Neural cell (in vitro differentiated cells): ENCODE measurements around the gene TRAF6. TPM values are rescaled to one million over a fixed set of nuclear protein-coding genes. Genes with fewer than 3 reads are reported as not detected.

ENCODE experiments used
- H2AFZ ChIP-seq: fragments of 200-600, 300-800 bp; sonication (generic), shearing (Covaris generic); 2 replicates; pipeline ENCODE4 v1.6.0; 2014; ENCODE audit warnings: low read depth, mild to moderate bottlenecking, antibody characterized with exemption, low read length, moderate library complexity
- H3F3A ChIP-seq: fragments of 200-600 bp; shearing (Covaris generic); 2 replicates; pipeline ENCODE4 v1.6.1; 2016; ENCODE audit warnings: mild to moderate bottlenecking, moderate library complexity, mixed read lengths, antibody characterized with exemption, low read length; ENCODE audit not compliant: insufficient read depth, poor library complexity, severe bottlenecking
- H3K27ac ChIP-seq: fragments of 200-600, 300-800 bp; sonication (generic), shearing (Covaris generic); 2 replicates; pipeline ENCODE4 v1.5.1; 2014; ENCODE audit warnings: mild to moderate bottlenecking, low read length, moderate library complexity
- H3K27me3 ChIP-seq: fragments of 300-800, 200-600 bp; sonication (generic), shearing (Covaris generic); 2 replicates; pipeline ENCODE4 v1.6.0; 2014; ENCODE audit warnings: mild to moderate bottlenecking, low read depth, low read length, moderate library complexity; ENCODE audit not compliant: insufficient read depth
- H3K36me3 ChIP-seq: fragments of 300-800, 200-600 bp; sonication (generic), shearing (Covaris generic); 2 replicates; pipeline ENCODE4 v1.5.1; 2014; ENCODE audit warnings: mild to moderate bottlenecking, antibody characterized with exemption, low read length, moderate library complexity; ENCODE audit not compliant: insufficient read depth
- H3K4me2 ChIP-seq: fragments of 300-800, 200-600 bp; sonication (generic), shearing (Covaris generic); 2 replicates; pipeline ENCODE4 v1.6.0; 2014; ENCODE audit warnings: mild to moderate bottlenecking, low read length
- H3K4me3 ChIP-seq: fragments of 300-800, 200-600 bp; sonication (generic), shearing (Covaris generic); 2 replicates; pipeline ENCODE4 v1.5.1; 2014; ENCODE audit warnings: mild to moderate bottlenecking, low read length, moderate library complexity
- H3K79me2 ChIP-seq: fragments of 200-600 bp; shearing (Covaris generic); replicated peaks from 2 replicates; pipeline ENCODE4 v1.6.0; 2014; ENCODE audit warnings: mild to moderate bottlenecking, low read length, moderate library complexity; ENCODE audit not compliant: insufficient read depth
- H3K9ac ChIP-seq: fragments of 300-800, 200-600 bp; sonication (generic), shearing (Covaris generic); 2 replicates; pipeline ENCODE4 v1.6.1; 2016; ENCODE audit warnings: mild to moderate bottlenecking, low read length, mixed read lengths
- H3K9me2 ChIP-seq: fragments of 200-600 bp; shearing (Covaris generic); 2 replicates; pipeline ENCODE4 v1.6.1; 2016; ENCODE audit warnings: mild to moderate bottlenecking, low read length, mixed read lengths; ENCODE audit not compliant: insufficient read depth
- H3K9me3 ChIP-seq: fragments of 200-600, 300-800 bp; sonication (generic), shearing (Covaris generic); 2 replicates; pipeline ENCODE4 v1.6.1; 2016; ENCODE audit warnings: mild to moderate bottlenecking, mixed run types, low read length, moderate library complexity, mixed read lengths
- H4K20me1 ChIP-seq: fragments of 200-600 bp; shearing (Covaris generic); 2 replicates; pipeline ENCODE4 v1.6.1; 2016; ENCODE audit warnings: mild to moderate bottlenecking, mixed run types; ENCODE audit not compliant: insufficient read depth
- EP300 ChIP-seq: fragments of 450-650 bp; conservative IDR thresholded peaks from 2 replicates; pipeline ENCODE4 v1.6.1; 2014; ENCODE audit warnings: antibody characterized with exemption, mild to moderate bottlenecking, moderate library complexity; ENCODE audit not compliant: poor library complexity, severe bottlenecking
- EZH2 ChIP-seq: fragments of 200-600, 300-800 bp; shearing (Covaris generic), sonication (generic); IDR thresholded peaks from 2 replicates; pipeline ENCODE4 v1.6.1; 2014; ENCODE audit warnings: antibody characterized with exemption, low read length, borderline replicate concordance, mild to moderate bottlenecking; ENCODE audit not compliant: insufficient read depth, poor library complexity, severe bottlenecking
- MXI1 ChIP-seq: fragments of 450-650 bp; conservative IDR thresholded peaks from 2 replicates; pipeline ENCODE4 v1.6.1; 2014; ENCODE audit warnings: antibody characterized with exemption, mild to moderate bottlenecking; ENCODE audit not compliant: poor library complexity, severe bottlenecking
- POLR2AphosphoS5 ChIP-seq: IDR thresholded peaks from 2 replicates; pipeline ENCODE4 v1.6.1; 2012
- RAD21 ChIP-seq: fragments of 450-650 bp; conservative IDR thresholded peaks from 2 replicates; pipeline ENCODE4 v1.6.1; 2014; ENCODE audit warnings: antibody characterized with exemption, mild to moderate bottlenecking, moderate library complexity
- REST ChIP-seq: IDR thresholded peaks from 2 replicates; pipeline ENCODE4 v1.6.1; 2012; ENCODE audit warnings: borderline replicate concordance
- SMC3 ChIP-seq: fragments of 450-650 bp; conservative IDR thresholded peaks from 2 replicates; pipeline ENCODE4 v1.6.1; 2014; ENCODE audit warnings: antibody characterized with exemption, mild to moderate bottlenecking, moderate library complexity; ENCODE audit not compliant: poor library complexity
- TAF1 ChIP-seq: IDR thresholded peaks from 2 replicates; pipeline ENCODE4 v1.6.1; 2012; ENCODE audit warnings: low read depth
- polyA minus RNA-seq: library from RNA; depleted of rRNA, polyadenylated mRNA; stranded (reverse); fragments of >200 nt; gene quantifications from 2 replicates; pipeline ENCODE4 v1.2.3, GENCODE V29; 2014
- polyA plus RNA-seq: library from polyadenylated mRNA; depleted of rRNA; stranded (reverse); fragments of >200 nt; gene quantifications from 2 replicates; pipeline ENCODE4 v1.2.3, GENCODE V29; 2014
- TF ChIP-seq, protein P1 (sequence below): fragments of 450-650 bp; IDR thresholded peaks from 2 replicates; pipeline ENCODE4 v1.5.1; 2014; ENCODE audit warnings: antibody characterized with exemption, mild to moderate bottlenecking, moderate library complexity; ENCODE audit not compliant: poor library complexity, severe bottlenecking

TRAF6 gene, protein sequence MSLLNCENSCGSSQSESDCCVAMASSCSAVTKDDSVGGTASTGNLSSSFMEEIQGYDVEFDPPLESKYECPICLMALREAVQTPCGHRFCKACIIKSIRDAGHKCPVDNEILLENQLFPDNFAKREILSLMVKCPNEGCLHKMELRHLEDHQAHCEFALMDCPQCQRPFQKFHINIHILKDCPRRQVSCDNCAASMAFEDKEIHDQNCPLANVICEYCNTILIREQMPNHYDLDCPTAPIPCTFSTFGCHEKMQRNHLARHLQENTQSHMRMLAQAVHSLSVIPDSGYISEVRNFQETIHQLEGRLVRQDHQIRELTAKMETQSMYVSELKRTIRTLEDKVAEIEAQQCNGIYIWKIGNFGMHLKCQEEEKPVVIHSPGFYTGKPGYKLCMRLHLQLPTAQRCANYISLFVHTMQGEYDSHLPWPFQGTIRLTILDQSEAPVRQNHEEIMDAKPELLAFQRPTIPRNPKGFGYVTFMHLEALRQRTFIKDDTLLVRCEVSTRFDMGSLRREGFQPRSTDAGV
- polyA plus RNA-seq = 7.5 and 9.0 TPM in 2 replicates
- 20.0 and 24.0 TPM in 2 replicates for polyA minus RNA-seq

- Histone ChIP-seq H3K9me3 (no peaks in the 10 kb centered on the region), H3K36me3 (no peaks in the 10 kb centered on the region), H3F3A (no peaks in the 10 kb centered on the region), H3K79me2 (peaks cover 13% of the 10 kb centered on the region), H3K4me2 (peak within 1 kb of the TSS; percentile 83), H3K4me3 (peak within 1 kb of the TSS; percentile 99), H4K20me1 (no peaks in the 10 kb centered on the region), H3K9me2 (no peaks in the 10 kb centered on the region), H3K27me3 (no peaks in the 10 kb centered on the region), H2AFZ (peak within 1 kb of the TSS; percentile 87), H3K9ac (peak within 1 kb of the TSS; percentile 88), H3K27ac (peak within 1 kb of the TSS; percentile 77)
- TF ChIP-seq, protein P1, sequence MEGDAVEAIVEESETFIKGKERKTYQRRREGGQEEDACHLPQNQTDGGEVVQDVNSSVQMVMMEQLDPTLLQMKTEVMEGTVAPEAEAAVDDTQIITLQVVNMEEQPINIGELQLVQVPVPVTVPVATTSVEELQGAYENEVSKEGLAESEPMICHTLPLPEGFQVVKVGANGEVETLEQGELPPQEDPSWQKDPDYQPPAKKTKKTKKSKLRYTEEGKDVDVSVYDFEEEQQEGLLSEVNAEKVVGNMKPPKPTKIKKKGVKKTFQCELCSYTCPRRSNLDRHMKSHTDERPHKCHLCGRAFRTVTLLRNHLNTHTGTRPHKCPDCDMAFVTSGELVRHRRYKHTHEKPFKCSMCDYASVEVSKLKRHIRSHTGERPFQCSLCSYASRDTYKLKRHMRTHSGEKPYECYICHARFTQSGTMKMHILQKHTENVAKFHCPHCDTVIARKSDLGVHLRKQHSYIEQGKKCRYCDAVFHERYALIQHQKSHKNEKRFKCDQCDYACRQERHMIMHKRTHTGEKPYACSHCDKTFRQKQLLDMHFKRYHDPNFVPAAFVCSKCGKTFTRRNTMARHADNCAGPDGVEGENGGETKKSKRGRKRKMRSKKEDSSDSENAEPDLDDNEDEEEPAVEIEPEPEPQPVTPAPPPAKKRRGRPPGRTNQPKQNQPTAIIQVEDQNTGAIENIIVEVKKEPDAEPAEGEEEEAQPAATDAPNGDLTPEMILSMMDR = peak; percentile 96
- TF ChIP-seq TAF1 (peak; percentile 75), EP300 (no peak), SMC3 (peak; percentile 72), REST (peak; percentile 58), EZH2 (no peak), POLR2AphosphoS5 (peak; percentile 95), MXI1 (peak; percentile 64), RAD21 (peak; percentile 50)
Observed at GRCh38 chr11:36509694-36510593, at the start of gene TRAF6. Gene TRAF6 (minus strand): TSS chr11:36510272. CDS start chr11:36501515, 8,757 bp downstream.
